KOPT-K1 (cell line): ENCODE results near the gene TPX2.

Source experiments
- H3K27ac ChIP-seq: fragments of 200-600 bp; sonication (generic); 2 replicates; pipeline ENCODE4 v1.5.1; 2016; ENCODE audit warnings: antibody characterized with exemption, mild to moderate bottlenecking, low read depth, low read length; ENCODE audit not compliant: poor library complexity, severe bottlenecking
- H3K36me3 ChIP-seq: fragments of 200-600 bp; sonication (generic); 2 replicates; pipeline ENCODE4 v1.5.1; 2017; ENCODE audit warnings: antibody characterized with exemption, mild to moderate bottlenecking, low read length, moderate library complexity; ENCODE audit not compliant: insufficient read depth
- H3K9me3 ChIP-seq: fragments of 200-600 bp; sonication (generic); 2 replicates; pipeline ENCODE4 v1.5.1; 2017; ENCODE audit warnings: antibody characterized with exemption, low read length, mild to moderate bottlenecking; ENCODE audit not compliant: insufficient read depth, poor library complexity, severe bottlenecking

Gene TPX2

DNA sequence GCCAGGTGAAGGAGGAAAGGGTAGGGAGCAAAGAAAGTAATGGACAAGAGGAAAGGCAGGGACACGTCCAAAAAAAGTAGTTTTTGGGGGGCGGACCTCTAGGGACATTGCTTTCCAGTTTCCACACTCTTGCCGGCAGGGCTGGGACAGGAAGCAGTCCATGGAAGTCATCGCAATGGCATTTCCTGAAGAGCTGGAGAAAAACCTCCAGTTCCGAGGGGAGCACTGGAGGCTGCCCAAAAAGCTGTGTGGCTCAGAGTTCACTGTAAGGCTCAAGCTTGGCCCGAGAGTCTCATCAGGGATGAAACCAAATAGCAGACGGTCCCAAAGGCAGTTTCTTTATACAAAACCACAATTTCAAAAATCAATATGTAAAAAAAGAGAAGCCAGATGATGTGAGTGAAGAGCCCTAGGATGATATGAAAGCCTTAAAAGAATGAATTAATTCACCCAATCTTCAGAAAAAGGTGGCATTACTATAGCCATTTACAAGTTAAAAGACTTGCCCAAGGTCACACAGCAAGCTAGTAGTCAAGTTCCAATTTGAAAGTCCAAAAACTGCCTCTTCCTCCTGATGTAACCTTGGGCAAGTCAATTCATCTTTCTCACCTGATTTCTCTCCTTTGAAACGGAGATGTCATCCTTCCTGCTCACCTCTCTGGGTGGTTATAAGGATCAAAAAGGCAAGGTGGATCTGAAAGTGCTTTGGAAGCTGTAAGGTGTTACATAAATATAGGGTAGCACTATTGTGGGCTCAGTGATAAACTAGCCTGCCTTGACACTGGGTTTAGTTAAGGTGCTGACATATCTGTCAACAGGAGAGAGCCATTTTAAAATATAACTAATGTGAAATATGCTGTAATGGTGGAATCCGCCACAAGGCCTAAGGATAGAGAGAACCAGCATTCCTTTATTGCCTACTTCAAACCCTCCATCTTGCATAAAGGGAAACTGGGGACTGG, 25.5 kb upstream of the TPX2 start:
- no peak overlapping the region for H3K27ac ChIP-seq
- peaks cover 97% of the 10 kb centered on the region for H3K36me3 ChIP-seq
- no peaks in the 10 kb centered on the region for H3K9me3 ChIP-seq

DNA sequence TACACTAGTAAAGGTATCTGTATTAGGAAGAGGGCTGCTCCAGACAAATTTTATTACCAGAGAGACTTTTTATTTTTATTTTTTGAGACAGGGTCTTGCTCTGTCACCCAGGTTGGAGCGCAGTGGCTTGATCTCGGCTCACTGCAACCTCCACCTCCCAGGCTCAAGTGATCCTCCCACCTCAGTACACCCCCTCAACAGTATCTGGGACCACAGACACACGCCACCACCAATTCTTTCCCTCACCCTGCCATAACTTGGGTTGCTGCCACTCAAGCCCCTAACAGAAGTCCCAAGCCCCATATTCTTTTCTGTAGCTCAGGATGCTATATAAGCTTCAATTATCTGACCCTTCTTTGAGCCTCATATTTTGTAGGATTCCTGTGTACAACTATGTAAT, 23.3 kb upstream of the TPX2 start:
- no peaks in the 10 kb centered on the region for H3K9me3 ChIP-seq
- no peak overlapping the region for H3K27ac ChIP-seq
- H3K36me3 ChIP-seq, result peaks cover 98% of the 10 kb centered on the region

- peaks cover 98% of the 10 kb centered on the region for H3K36me3 ChIP-seq
- peak overlapping the region; percentile 41 for H3K27ac ChIP-seq
- no peaks in the 10 kb centered on the region for H3K9me3 ChIP-seq
These were observed 22.7 kb upstream of the TPX2 start for GRCh38 chr20:31716351-31716750.

DNA sequence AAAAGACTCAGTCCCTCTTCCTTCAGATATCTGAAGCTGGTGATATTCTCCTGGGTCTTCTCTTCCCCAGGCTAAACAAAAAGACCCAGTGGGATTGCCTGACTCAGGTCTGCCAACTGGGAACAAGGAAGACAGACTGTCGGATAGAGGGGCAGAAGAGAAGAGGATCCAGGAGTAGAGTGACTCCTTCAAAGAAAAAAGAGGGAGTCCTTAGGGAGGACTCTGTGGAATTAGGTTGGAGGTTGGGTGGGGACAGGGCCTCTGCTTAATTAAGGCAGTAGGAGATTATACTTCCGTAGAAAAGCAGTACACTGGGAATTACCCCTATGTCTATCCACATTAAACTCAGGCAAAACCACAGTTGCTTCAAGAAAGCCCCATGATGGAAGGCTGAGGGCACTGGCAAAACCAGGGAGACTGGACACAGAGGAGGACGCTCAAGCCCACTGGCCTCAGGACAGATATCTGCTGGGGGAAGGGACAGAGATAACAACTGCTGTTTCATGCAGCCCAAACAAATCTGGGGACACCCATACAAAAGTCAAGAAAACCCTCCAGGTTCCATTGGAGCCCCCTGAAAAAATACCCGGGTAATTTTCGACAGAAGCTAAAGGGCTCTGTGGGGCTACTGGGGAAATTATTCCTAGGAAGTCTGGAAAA, 22.1 kb upstream of the TPX2 start:
- no peaks in the 10 kb centered on the region for H3K9me3 ChIP-seq
- peaks cover 98% of the 10 kb centered on the region for H3K36me3 ChIP-seq
- H3K27ac ChIP-seq, result peak overlapping the region; percentile 41

GRCh38 chr20:31717478-31718201, 21.4 kb upstream of the TPX2 start:
- Histone ChIP-seq H3K9me3 (no peaks in the 10 kb centered on the region), H3K36me3 (peaks cover 91% of the 10 kb centered on the region)

GRCh38 chr20:31718952-31719643, 20.0 kb upstream of the TPX2 start:
- H3K9me3 ChIP-seq, result no peaks in the 10 kb centered on the region
- H3K36me3 ChIP-seq, result peaks cover 76% of the 10 kb centered on the region
- peak overlapping the region; percentile 98 for H3K27ac ChIP-seq

More at GRCh38 chr20:31717478-31718201, 21.4 kb upstream of the TPX2 start:
- H3K27ac ChIP-seq, result peak overlapping the region; percentile 41

DNA sequence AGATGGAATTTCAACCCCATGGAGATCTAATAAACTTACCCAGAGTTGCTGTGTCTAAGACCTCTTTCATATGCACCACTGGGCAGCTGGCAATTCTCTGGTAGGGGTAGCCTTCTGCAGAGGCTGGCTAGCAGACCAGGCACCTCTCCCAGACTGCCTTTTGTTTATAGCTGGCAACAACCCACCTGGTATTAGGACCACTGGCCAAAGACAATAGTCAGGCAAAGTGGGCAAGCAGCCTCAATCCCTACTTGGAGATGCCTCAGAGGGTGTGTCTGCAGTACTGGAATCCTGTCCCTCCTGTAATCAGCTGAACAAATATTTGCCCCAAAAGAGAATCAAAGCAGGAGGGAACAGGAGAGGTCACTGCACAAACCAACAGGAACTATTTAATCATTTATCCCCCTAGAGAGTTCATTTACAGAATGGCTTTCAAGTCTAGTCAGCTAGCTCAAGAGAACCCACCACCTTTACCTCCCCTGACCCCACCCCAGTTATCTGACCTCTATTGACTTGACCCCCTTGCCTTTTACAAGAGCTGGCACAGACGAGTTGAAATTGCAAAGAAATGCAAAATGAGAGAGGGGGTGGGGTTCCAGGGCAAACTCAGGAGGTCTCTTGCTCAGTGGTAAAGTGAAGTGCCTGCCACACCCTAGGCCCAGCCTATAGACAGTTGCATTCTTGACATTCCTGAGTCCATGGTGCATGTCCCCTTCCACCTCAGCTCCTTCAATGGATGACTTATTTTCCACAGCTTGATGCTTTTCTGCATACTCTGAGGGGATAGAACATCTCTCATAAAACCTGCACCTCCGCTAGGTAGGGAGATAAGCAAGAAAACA, 19.2 kb upstream of the TPX2 start:
- H3K36me3 ChIP-seq, result peaks cover 69% of the 10 kb centered on the region
- H3K27ac ChIP-seq, result peak overlapping the region; percentile 98

DNA sequence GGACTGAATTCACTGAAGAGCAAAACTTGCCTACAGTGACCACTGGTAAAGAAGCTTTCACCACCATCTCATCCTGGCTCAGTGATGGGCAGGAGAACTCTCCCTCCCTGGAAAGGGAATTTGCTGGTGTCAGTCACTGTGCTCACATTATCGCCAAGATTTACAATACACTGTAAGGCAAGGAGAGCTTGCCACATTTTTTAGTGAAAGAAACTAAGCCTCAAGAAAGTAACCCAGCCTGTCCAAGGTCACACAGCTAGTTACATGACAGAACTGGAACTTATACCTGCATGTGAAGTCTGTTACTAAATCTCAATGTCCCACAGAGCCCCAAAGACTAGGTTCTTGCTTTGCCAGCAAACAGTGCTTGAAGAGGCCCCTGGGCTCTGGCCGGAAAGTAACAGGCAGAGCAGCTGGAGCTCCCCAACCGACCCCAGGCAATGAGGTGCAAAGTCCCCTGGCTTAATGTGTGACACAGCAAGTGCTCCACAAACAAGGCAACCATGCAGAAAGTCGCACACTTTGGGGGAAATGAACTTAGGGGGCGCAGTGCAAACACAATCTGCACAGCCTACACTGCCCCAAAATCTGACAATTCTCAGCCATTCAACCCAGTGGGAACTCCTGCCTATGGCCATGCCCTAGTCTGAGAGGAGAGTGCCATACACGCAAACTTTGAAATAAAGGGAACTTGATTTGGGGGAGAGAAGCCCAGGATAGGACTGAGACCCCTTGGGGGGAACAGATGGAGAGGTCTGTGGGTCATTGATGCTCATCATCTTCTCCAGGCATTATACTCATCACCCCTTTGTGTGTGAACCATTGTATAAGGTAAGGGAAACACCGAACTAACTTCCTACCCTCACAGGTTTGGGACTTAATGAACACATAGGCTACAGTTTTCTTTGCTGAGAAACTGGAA, 18.3 kb upstream of the TPX2 start:
- peaks cover 60% of the 10 kb centered on the region for H3K36me3 ChIP-seq
- H3K27ac ChIP-seq, result peak overlapping the region; percentile 98
- H3K9me3 ChIP-seq, result no peaks in the 10 kb centered on the region

More for the DNA sequence above, 19.2 kb upstream of the TPX2 start:
- no peaks in the 10 kb centered on the region for H3K9me3 ChIP-seq

GRCh38 chr20:31721408-31722256, 17.5 kb upstream of the TPX2 start:
- Histone ChIP-seq H3K27ac (peak overlapping the region; percentile 98), H3K36me3 (peaks cover 51% of the 10 kb centered on the region), H3K9me3 (no peaks in the 10 kb centered on the region)

- Histone ChIP-seq H3K36me3 (peaks cover 43% of the 10 kb centered on the region), H3K27ac (peak within 1 kb of the TSS; percentile 98), H3K9me3 (no peaks in the 10 kb centered on the region)
These were observed 16.6 kb upstream of the TPX2 start, which contains the start of gene BCL2L1 for GRCh38 chr20:31722257-31723068. Gene BCL2L1 (minus strand): TSS chr20:31722868. CDS start chr20:31722218, 650 bp downstream.

DNA sequence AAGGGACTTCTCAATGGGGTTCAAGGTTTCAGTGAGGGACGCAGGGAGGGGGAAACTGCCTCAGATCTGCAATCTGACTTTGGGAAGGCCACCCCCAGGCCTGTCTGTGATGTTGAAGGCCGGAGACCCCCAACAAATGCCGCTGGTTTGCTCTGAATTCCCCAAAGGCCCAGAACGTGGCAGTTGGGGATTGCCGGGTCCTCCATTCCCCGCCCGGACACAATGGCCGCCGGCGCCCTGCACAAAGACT, 16.1 kb upstream of the TPX2 start:
- no peaks in the 10 kb centered on the region for H3K9me3 ChIP-seq
- peak overlapping the region; percentile 98 for H3K27ac ChIP-seq
- H3K36me3 ChIP-seq, result peaks cover 37% of the 10 kb centered on the region
